Adrenal gland (tissue), 12 donors: Measurements from ENCODE around the gene PKP4. TPM values are rescaled to one million over a fixed set of nuclear protein-coding genes. Genes with fewer than 3 reads are reported as not detected.
"Not testable (repeated sequence)": the region's sequence is repeated elsewhere in the genome, so short reads cannot be mapped to it uniquely, and the experiment has no call there.

Source experiments
- DNase-seq, 7 donors: peaks; one replicate each; pipeline ENCODE4 v3.0.0-alpha.2; 2019 to 2020
- H3K27ac ChIP-seq, 5 donors: fragments of 200-600 bp; sonication (generic) in 4 of 5; 1 replicate in 3 of 5; 2 replicates in 2 of 5; pipeline versions ENCODE4 v1.5.1 to v1.8.0; 2016 to 2020; ENCODE audit warnings: mild to moderate bottlenecking in 1 of 5
- H3K27me3 ChIP-seq: fragments of 200-600 bp; 2 replicates; pipeline ENCODE4 v1.8.0; 2021
- H3K36me3 ChIP-seq, 2 donors: fragments of 200-600 bp; replicated peaks in 1 of 2; 1 replicate in 1 of 2; 2 replicates in 1 of 2; pipeline versions ENCODE4 v1.5.1 to v1.8.0; 2018 to 2022
- H3K4me1 ChIP-seq, 2 donors: fragments of 200-600 bp; replicated peaks in 1 of 2; 1 replicate in 1 of 2; 2 replicates in 1 of 2; pipeline versions ENCODE4 v1.5.1 to v1.8.0; 2018 to 2021
- H3K4me3 ChIP-seq, 4 donors: fragments of 200-600 bp; sonication (generic) in 3 of 4; one replicate each; pipeline ENCODE4 v1.5.1; 2016 to 2018
- H3K9me3 ChIP-seq, 3 donors: fragments of 200-600 bp; sonication (generic) in 1 of 3; replicated peaks in 1 of 3; 1 replicate in 2 of 3; 2 replicates in 1 of 3; pipeline versions ENCODE4 v1.5.1 to v1.8.0; 2016 to 2021
- CTCF ChIP-seq, 6 experiments: fragments of 450-650 bp in 4 of 6; fragments of 200-600 bp in 2 of 6; sonication (generic) in 1 of 6; IDR thresholded peaks; 1 replicate in 5 of 6; 2 replicates in 1 of 6; pipeline versions ENCODE4 v1.5.1 to v1.8.0; 2016 to 2021; ENCODE audit warnings: antibody characterized with exemption in 6 of 6, mild to moderate bottlenecking in 2 of 6, moderate library complexity in 1 of 6
- POLR2A ChIP-seq, 2 donors: fragments of 450-650 bp; IDR thresholded peaks; one replicate each; pipeline ENCODE4 v1.6.1; 2017; ENCODE audit warnings: antibody characterized with exemption in 2 of 2, mild to moderate bottlenecking in 2 of 2, moderate library complexity in 1 of 2
- WGBS, 4 donors: extraction: QIAGEN DNeasy Blood & Tissue Kit in 2 of 4; methylation state at CpG; one replicate each; pipeline versions ENCODE4 v1.1.5 to v1.1.7; 2013 to 2017; 5-methylcytosine and 5-hydroxymethylcytosine counted together
- intact Hi-C, 2 donors: fragments of 100-400 bp; cut with DNase I; formaldehyde crosslinking; loops; one replicate each; pipeline versions ENCODE4 v1.14.1 to v1.15.0; 2022 to 2023
- polyA plus RNA-seq, 3 donors: library from polyadenylated mRNA; stranded (reverse); fragments of 200-250 nt in 2 of 3; fragments of 350-450 nt in 1 of 3; fragmentation: Illumina TruSeq in 1 of 3; extraction: RNeasy Lipid Tissue Mini Kit (QIAGEN cat#74804) in 1 of 3; gene quantifications; one replicate each; pipeline ENCODE4 v1.2.3, GENCODE V29; 2013 to 2014
- total RNA-seq, 9 donors: library from RNA; depleted of rRNA in 4 of 9; stranded (reverse); fragments of >200 nt in 4 of 9; fragments of 120-200 nt in 1 of 9; fragmentation: NEBNext Ultra II Directional in 1 of 9; extraction: Animal tissue kit (Norgen Biotek cat#: 25700) in 1 of 9; gene quantifications; one replicate each; pipeline versions ENCODE4 v1.1.0 to v1.2.4, GENCODE V29; 2013 to 2023
- donor health status: healthy with polysubstance abuse.
- donor health status: Bipolar disorder and iron deficiency.
- donor health status: DM: yes; HTN: yes; CAD: no.
- donor health status: DM: no; HTN: no; CAD: no.
- donor health status: DM: no; HTN: no; CAD: no.
- donor health status: DM: yes; HTN: yes; CAD: no.

Gene PKP4
- total and polyA plus RNA-seq, 12 donors = 15.6 to 34.9 (median 23.3) TPM

GRCh38 chr2:158467248-158467647, 10.5 kb downstream of the PKP4 start:
- TF ChIP-seq CTCF (IDR thresholded peaks at IDR 0.05) (no peak), POLR2A (IDR thresholded peaks at IDR 0.05) (no peak)
- no peak for DNase-seq
- Histone ChIP-seq H3K27ac (no peak overlapping the region), H3K4me3 (no peak overlapping the region), H3K4me1 (no peaks in the 10 kb centered on the region), H3K9me3 (no peaks in the 10 kb centered on the region), H3K36me3 (no peaks in the 10 kb centered on the region), H3K27me3 (no peaks in the 10 kb centered on the region)
- intact Hi-C loops = no loop called here
- 89 to 93% (median 91%) methylated on average over 4 of the region's 4 CpGs for WGBS, 4 donors

DNA sequence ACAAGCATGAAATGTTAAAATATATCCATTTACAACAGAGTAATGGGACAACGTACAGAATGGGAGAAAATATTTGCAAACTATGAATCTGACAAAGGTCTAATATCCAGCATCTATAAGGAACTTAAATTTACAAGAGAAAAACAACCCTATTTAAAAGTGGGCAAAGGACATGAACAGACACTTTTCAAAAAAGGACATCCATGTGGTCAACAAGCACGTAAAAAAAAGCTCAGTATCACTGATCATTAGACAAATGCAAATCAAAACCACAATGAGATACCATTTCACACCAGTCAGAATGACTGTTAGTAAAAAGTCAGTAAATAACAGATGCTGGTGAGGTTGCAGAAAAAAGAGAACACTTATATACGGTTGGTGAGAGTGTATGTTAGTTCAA, 16.1 kb downstream of the PKP4 start:
- H3K9me3 ChIP-seq, H3K4me1 ChIP-seq, H3K4me3 ChIP-seq, DNase-seq, H3K36me3 ChIP-seq, H3K27ac ChIP-seq, H3K27me3 ChIP-seq, intact Hi-C loops: not testable (repeated sequence)
- 96 to 100% (median 97%) methylated on average over 3 of the region's 3 CpGs for WGBS, 4 donors

GRCh38 chr2:158473300-158473699, 16.5 kb downstream of the PKP4 start:
- DNase-seq, intact Hi-C loops, H3K9me3 ChIP-seq, H3K27me3 ChIP-seq, H3K4me3 ChIP-seq, H3K4me1 ChIP-seq, H3K27ac ChIP-seq, H3K36me3 ChIP-seq: not testable (repeated sequence)
- WGBS, 4 donors = 96 to 98% (median 97%) methylated on average over 3 of the region's 3 CpGs

DNA sequence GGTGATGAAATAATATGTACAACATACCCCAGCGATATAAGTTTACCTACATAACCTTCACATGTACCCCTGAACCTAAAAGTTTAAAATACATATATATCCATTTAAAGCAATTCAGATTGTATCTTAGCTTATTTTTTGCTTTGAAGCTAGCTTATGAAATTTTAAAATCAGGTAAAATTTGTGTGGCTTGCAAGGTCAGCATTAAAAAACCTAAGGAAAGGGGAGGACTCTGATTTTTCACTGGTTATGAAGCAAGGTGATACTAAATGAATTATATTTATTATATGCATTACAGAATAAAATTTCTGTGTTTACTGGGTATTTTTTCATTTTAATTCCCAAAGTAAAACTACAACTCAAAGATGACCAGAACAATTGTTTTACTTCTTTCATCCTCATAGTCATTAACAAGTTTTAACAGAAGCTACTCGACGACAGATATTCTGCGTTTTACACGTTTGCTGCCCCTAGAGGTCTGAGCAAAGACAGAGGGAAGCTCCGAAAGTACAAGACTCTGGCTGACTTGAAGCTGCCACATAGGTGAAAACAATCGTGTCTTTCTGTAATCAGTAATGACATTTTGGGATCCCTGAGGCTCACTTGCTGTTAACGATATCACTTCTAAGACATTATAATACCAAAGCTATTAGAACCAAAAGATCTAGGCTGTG, 17.1 kb downstream of the PKP4 start:
- Histone ChIP-seq H3K27me3 (no peaks in the 10 kb centered on the region), H3K4me1 (peaks cover 0 to 7% of the 10 kb centered on the region in 2 donors), H3K4me3 (no peak overlapping the region), H3K9me3 (no peaks in the 10 kb centered on the region), H3K27ac (no peak overlapping the region), H3K36me3 (no peaks in the 10 kb centered on the region)
- DNase-seq = no peak
- WGBS, 4 donors = 91 to 94% (median 93%) methylated on average over 8 of the region's 8 CpGs
- intact Hi-C loops = no loop called here
- TF ChIP-seq CTCF (IDR thresholded peaks at IDR 0.05) = no peak
- TF ChIP-seq POLR2A (IDR thresholded peaks at IDR 0.05) = no peak

- H3K4me1 ChIP-seq, H3K36me3 ChIP-seq, intact Hi-C loops, DNase-seq, H3K9me3 ChIP-seq, H3K4me3 ChIP-seq, H3K27ac ChIP-seq, H3K27me3 ChIP-seq: not testable (repeated sequence)
- 96 to 100% (median 98%) methylated on average over 3 of the region's 3 CpGs for WGBS, 4 donors
Observed at GRCh38 chr2:158474526-158475011, 17.8 kb downstream of the PKP4 start.

- Histone ChIP-seq H3K36me3 (no peaks in the 10 kb centered on the region), H3K27ac (no peak overlapping the region), H3K9me3 (no peaks in the 10 kb centered on the region), H3K27me3 (no peaks in the 10 kb centered on the region), H3K4me1 (peaks cover 0 to 7% of the 10 kb centered on the region in 2 donors), H3K4me3 (no peak overlapping the region)
- no peak for TF ChIP-seq CTCF (IDR thresholded peaks at IDR 0.05)
- TF ChIP-seq POLR2A (IDR thresholded peaks at IDR 0.05) = no peak
- intact Hi-C loops = no loop called here
- WGBS, 4 donors = 54 to 78% (median 70%) methylated on average over 3 of the region's 3 CpGs
- DNase-seq = no peak
Observed at GRCh38 chr2:158477202-158477601, 20.4 kb downstream of the PKP4 start.
